Dermis lymphatic vessel endothelial cell (primary cell): ENCODE measurements around the gene AOX1. TPM values are rescaled to one million over a fixed set of nuclear protein-coding genes. Genes with fewer than 3 reads are reported as not detected.

Experiments used
- total RNA-seq: library from RNA; depleted of rRNA; stranded (reverse); fragments of >200 nt; gene quantifications from 2 replicates; pipeline ENCODE4 v1.2.1, GENCODE V29; 2014

Gene AOX1
- total RNA-seq, result 0.43 and 1.5 TPM in 2 replicates

GRCh38 chr2:200585730-200586643 is at the start of gene AOX1:
Gene AOX1, plus strand, starts transcription at chr2:200586014. Its CDS starts 95 bp downstream, at chr2:200586109.

Other genes starting within 250 kb of the AOX1 start
- gene KCTD18, start 75.9 kb upstream of the AOX1 start, total RNA-seq, result 11.2 and 12.4 TPM in 2 replicates
- 1.6 and 2.3 TPM in 2 replicates for gene SGO2, start 59.8 kb upstream of the AOX1 start, total RNA-seq
- 580 and 584 TPM in 2 replicates for gene BZW1, start 225.9 kb downstream of the AOX1 start, total RNA-seq